Inflammatory macrophage treated with lipopolysaccharide for 1 hour (primary cell): ENCODE results near the gene GOLGA8S.
"Not testable (repeated sequence)": the region's sequence is repeated elsewhere in the genome, so short reads cannot be mapped to it uniquely, and the experiment has no call there.

Experiments
- DNase-seq, 2 donors: peaks; one replicate each; pipeline ENCODE4 v3.0.0-alpha.2; 2020 to 2022

GOLGA8S gene

GRCh38 chr15:23354448-23354847 is at the start of gene GOLGA8S:
Gene GOLGA8S, plus strand, starts transcription at chr15:23354748. Its CDS starts 62 bp downstream, at chr15:23354810.
- not testable (repeated sequence) for DNase-seq

GRCh38 chr15:23304805-23305204 is 49.7 kb upstream of the GOLGA8S start:
- DNase-seq, result not testable (repeated sequence)

GRCh38 chr15:23305921-23306320 is 48.6 kb upstream of the GOLGA8S start:
- not testable (repeated sequence) for DNase-seq

GRCh38 chr15:23311233-23311632 is 43.3 kb upstream of the GOLGA8S start:
- DNase-seq, result not testable (repeated sequence)

GRCh38 chr15:23334096-23334495 is 20.5 kb upstream of the GOLGA8S start, which contains the start of gene GOLGA6L26:
Gene GOLGA6L26, minus strand, starts transcription at chr15:23334196. Its CDS starts 61 bp downstream, at chr15:23334135.
- DNase-seq, result not testable (repeated sequence)

GRCh38 chr15:23362622-23363021 is 8.1 kb downstream of the GOLGA8S start:
- DNase-seq, result not testable (repeated sequence)

- DNase-seq, result not testable (repeated sequence)
Measured at GRCh38 chr15:23364261-23364660, 9.7 kb downstream of the GOLGA8S start.

GRCh38 chr15:23370578-23370977 is 16.0 kb downstream of the GOLGA8S start:
- DNase-seq, result no peak

GRCh38 chr15:23371134-23371533 is 16.6 kb downstream of the GOLGA8S start:
- not testable (repeated sequence) for DNase-seq

GRCh38 chr15:23371868-23372267 is 17.3 kb downstream of the GOLGA8S start:
- not testable (repeated sequence) for DNase-seq

GRCh38 chr15:23372284-23372683 is 17.7 kb downstream of the GOLGA8S start:
- DNase-seq, result no peak

GRCh38 chr15:23372891-23373600 is 18.5 kb downstream of the GOLGA8S start:
- DNase-seq, result not testable (repeated sequence)

GRCh38 chr15:23374226-23374625 is 19.7 kb downstream of the GOLGA8S start:
- DNase-seq, result not testable (repeated sequence)

- not testable (repeated sequence) for DNase-seq
Measured at GRCh38 chr15:23378946-23379345, 24.4 kb downstream of the GOLGA8S start.

GRCh38 chr15:23380700-23381099 is 26.2 kb downstream of the GOLGA8S start:
- DNase-seq, result not testable (repeated sequence)

- DNase-seq, result not testable (repeated sequence)
Measured at GRCh38 chr15:23381192-23381591, 26.6 kb downstream of the GOLGA8S start.

- DNase-seq, result no peak
Measured at GRCh38 chr15:23384371-23384770, 29.8 kb downstream of the GOLGA8S start.

GRCh38 chr15:23385886-23386430 is 31.4 kb downstream of the GOLGA8S start:
- no peak for DNase-seq

- no peak for DNase-seq
Measured at GRCh38 chr15:23387621-23388190, 33.2 kb downstream of the GOLGA8S start.

GRCh38 chr15:23395030-23395692 is 40.6 kb downstream of the GOLGA8S start:
- DNase-seq, result no peak

GRCh38 chr15:23395832-23396231 is 41.3 kb downstream of the GOLGA8S start:
- no peak for DNase-seq

- no peak for DNase-seq
Measured at GRCh38 chr15:23397779-23398178, 43.2 kb downstream of the GOLGA8S start.

GRCh38 chr15:23398357-23398756 is 43.8 kb downstream of the GOLGA8S start:
- DNase-seq, result not testable (repeated sequence)
